ENCODE measurements around the gene LYSMD4.

LYSMD4 gene

DNA sequence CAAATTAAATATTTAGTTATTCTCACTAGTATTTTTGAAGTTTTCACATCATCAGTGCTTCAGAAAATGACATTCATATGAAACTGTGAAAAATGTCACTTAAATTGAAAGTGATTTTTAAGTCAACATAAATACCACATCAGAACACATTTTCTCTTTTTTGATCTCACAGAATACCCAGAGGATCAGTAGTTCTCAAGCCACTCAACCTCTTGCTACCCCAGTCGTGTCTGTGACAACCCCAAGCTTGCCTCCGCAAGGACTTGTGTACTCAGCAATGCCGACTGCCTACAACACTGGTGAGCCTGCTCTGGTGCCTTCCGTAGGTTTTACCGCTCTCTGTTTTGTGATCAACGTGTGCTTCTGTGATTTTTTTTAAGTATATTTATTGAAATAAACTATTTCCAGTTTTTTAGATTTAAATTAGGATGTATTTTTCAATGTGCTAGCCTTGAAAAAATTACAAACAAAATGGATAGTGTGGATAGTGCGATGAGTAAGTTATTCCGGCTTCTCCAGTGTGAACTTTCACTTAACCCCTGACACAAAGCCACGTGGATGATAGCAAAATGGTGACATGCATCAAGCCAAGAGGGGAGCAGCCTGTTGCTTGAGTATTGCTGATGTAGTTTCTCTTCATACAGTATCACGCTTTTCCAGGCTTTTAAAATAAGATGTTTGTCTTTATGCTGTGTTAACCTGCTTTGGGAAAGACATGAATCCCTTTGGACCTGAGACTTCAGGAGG lies 26.5 kb downstream of the LYSMD4 start:
- no peak for DNase-seq (ENCODE audit: low read depth, low spot score)

DNA sequence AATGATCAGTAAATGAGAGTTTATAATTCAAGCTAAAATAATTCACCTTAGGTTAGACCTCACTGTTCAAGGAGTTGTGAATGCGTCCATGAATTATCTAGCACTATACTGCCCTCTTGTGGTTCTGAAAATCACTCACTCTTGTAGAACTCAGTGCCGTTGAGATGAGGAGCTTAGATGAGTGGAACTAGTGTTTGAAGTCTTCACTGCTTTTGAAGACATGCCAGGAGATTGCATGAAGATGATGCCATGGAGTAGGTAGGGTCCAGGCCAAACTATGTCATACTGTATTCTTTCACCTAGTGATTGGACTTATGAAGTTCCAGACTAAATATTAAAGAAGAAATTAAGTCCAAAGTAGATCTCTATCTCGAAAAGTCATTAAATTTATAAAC lies 28.8 kb downstream of the LYSMD4 start:
- DNase-seq (ENCODE audit: low read depth, low spot score) = peak; percentile 42

DNA sequence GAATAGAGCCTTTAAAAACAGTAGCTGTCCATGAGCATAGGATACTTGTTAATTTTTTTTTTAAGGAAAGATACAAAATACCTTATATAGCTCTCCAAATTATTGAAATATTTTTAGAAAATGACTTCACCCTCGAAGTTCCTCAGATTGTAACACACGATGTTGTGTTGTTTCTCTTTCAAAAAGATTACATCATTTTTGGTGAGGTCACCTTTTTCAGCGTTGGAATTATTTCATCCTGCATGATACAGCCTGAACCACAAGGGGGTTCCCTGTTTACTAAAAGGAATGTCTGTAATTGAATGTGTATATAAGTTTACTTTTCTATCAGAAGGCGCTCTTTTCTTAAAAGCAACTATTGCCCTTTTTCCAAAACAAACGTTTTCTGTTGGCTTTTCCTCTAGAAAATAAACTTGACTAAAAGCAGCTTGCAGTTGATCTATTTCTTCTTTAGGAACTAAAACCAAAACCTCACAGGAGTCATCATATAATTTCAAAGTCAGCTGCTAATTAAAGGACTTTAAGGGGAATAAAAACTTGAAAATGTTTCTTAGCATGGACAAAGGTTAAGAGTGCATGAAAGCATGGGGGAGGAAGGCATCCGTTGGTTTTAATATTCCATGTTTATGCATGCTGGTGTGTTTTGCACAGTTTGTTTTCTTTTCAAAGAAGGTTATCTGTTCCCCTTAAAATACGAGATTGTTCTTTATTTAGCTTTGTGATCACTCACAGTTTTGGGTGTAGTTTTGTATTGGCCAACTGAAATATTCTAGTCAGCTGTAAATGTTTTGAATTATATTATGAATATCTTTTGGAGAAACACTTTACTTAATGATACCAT lies 29.4 kb downstream of the LYSMD4 start:
- DNase-seq (ENCODE audit: low read depth, low spot score) = no peak

GRCh38 chr15:99702895-99703602 lies 30.2 kb downstream of the LYSMD4 start:
- DNase-seq (ENCODE audit: low read depth, low spot score) = no peak

- DNase-seq (ENCODE audit: low read depth, low spot score) = no peak
These were observed 37.1 kb downstream of the LYSMD4 start for GRCh38 chr15:99696096-99696495.

DNA sequence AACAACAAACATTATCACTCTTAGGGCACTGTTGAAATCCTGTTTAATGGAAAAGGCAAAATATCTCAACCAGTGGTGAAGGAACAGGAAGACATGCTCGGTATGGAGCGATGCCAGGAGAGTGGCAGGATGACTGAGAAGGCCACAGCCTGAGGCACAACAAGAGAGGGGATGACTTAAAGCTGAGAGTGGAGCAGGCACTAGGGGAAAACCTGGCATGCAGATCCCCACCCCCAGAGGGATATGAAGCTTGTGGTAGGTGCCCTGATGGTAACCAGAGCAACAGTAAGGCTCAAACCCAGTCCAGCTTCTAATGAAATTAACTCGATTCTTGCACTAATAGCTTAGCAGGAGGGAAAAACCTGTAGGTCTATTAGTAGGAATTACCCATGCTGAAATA lies 40.4 kb downstream of the LYSMD4 start:
- DNase-seq (ENCODE audit: low read depth, low spot score) = no peak

- no peak for DNase-seq (ENCODE audit: low read depth, low spot score)
These were observed 46.9 kb downstream of the LYSMD4 start for GRCh38 chr15:99686290-99686689.

DNA sequence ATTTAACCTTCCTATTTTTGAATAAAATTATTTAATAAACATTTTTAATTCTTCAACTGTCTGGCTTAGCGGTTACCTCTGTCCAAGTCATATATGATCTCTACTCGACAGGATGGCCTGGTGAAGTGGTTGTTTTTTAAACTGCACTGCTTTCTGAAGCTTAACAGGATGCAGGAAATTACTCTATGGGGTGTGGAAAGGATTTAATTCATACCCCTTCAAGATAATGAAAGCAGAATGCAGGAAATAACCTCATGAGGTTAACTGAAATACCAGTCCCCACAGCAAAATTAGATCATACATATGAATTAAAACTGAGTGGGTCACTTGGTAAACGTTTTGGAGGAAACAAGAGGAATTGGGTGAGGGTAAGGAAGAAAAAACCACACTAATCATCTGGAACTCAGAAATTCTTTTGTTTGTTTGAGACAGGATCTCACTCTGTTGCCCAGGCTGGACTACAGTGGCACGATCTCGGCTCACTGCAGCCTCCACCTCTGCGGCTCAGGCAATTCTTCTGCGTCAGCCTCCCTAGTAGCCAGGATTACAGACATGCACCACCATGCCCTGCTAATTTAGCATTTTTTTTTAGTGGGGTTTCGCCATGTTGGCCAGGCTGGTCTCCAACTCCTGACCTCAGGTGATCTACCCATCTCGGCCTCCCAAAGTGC lies 50.1 kb downstream of the LYSMD4 start:
- DNase-seq (ENCODE audit: low read depth, low spot score) = no peak

DNA sequence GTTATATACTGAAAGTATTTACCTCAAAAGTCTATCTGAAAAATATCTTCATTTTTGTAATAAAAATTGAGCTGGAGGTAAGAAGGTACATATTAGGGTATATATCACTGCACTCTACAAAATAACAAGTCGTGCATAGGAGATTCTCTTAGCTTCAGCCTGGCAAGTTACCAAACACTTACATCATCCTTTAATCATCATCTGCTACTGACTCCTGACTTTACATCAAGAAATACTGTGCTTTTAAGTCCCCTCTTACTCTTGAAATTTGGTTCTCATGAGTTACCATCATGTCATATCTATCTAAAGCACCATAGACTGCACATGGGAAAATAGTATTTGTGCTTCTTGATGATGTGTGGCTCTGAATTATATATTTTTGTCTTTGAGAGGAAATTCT lies 50.8 kb downstream of the LYSMD4 start:
- DNase-seq (ENCODE audit: low read depth, low spot score) = no peak

- no peak for DNase-seq (ENCODE audit: low read depth, low spot score)
These were observed 51.2 kb downstream of the LYSMD4 start for GRCh38 chr15:99681990-99682389.

- no peak for DNase-seq (ENCODE audit: low read depth, low spot score)
These were observed 53.0 kb downstream of the LYSMD4 start for GRCh38 chr15:99680276-99680675.

DNA sequence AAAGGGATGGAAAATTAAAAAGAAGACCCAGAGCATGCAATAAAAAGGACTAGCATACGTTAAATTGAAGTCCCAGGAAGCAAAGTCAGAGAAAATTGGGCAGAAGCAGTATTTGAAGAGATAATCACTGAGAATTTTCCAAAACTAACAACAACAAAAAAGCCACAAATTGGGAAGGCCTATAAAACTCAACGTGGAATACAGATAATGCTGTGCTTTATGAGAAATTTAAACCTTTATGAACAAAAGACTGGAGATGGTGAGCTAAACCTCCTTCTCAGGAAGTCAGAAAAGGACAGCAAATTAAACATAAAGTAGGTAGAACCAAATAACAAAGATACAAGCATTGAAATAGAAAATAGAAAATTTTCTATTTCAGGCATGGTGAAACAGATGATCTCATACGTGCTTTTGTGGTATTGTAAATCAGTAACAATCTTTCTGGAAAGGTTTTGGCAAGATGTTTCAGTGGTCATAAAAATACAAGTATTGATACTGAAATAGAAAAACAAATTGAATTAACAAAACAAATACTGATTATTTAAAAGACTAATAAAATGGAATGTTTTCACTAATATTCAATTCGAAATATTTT lies 55.6 kb downstream of the LYSMD4 start:
- no peak for DNase-seq (ENCODE audit: low read depth, low spot score)
